Pancreas (tissue), 10 donors: ENCODE data around the gene DTD1. TPM values are rescaled to one million over a fixed set of nuclear protein-coding genes. Genes with fewer than 3 reads are reported as not detected.
A peak's percentile ranks its signal among the peaks of the same experiment; 100 is the strongest.

Source experiments
- ATAC-seq, 4 donors: fragments of 200-7000 bp; cut with Tn5 transposase; one replicate each; pipeline versions ENCODE4 v1.8.0 to v1.9.1; 2020; ENCODE audit warnings: mild to moderate bottlenecking in 4 of 4, moderate library complexity in 4 of 4
- DNase-seq, 6 donors: peaks; one replicate each; pipeline ENCODE4 v3.0.0-alpha.2; 2020
- FAIRE-seq: peaks from 2 replicates; lab custom pipeline; 2012; peaks lifted over from hg19 to GRCh38; lab: Jason Lieb, UNC
- H3K27ac ChIP-seq, 4 donors: fragments of 200-600 bp; sonication (generic); 1 replicate in 3 of 4; 2 replicates in 1 of 4; pipeline versions ENCODE4 v1.5.0 to v1.8.0; 2020
- H3K27me3 ChIP-seq, 4 donors: fragments of 200-600 bp; one replicate each; pipeline ENCODE4 v1.8.0; 2021
- H3K36me3 ChIP-seq, 3 donors: fragments of 200-600 bp; sonication (generic) in 1 of 3; one replicate each; pipeline versions ENCODE4 v1.5.0 to v1.8.0; 2020 to 2021
- H3K4me1 ChIP-seq, 3 donors: fragments of 200-600 bp; one replicate each; pipeline ENCODE4 v1.8.0; 2021
- H3K4me3 ChIP-seq, 4 donors: fragments of 200-600 bp; sonication (generic) in 2 of 4; one replicate each; pipeline versions ENCODE4 v1.5.0 to v1.8.0; 2020 to 2021
- H3K9me3 ChIP-seq, 4 donors: fragments of 200-600 bp; one replicate each; pipeline ENCODE4 v1.8.0; 2021
- CTCF ChIP-seq, 4 donors: fragments of 200-600 bp; sonication (generic) in 3 of 4; IDR thresholded peaks; one replicate each; pipeline versions ENCODE4 v1.5.0 to v1.8.0; 2021; ENCODE audit warnings: antibody characterized with exemption in 4 of 4
- WGBS, 2 donors: extraction: QIAGEN DNeasy Blood & Tissue Kit; methylation state at CpG; one replicate each; pipeline ENCODE4 v1.1.7; 2013; 5-methylcytosine and 5-hydroxymethylcytosine counted together
- intact Hi-C, 3 donors: fragments of 100-400 bp; cut with DNase I; formaldehyde crosslinking; loops; one replicate each; pipeline versions ENCODE4 v1.11.1 to v1.14.2; 2022
- polyA plus RNA-seq, 2 donors: library from polyadenylated mRNA; stranded (reverse); fragments of 200-250 nt; gene quantifications; one replicate each; pipeline ENCODE4 v1.2.3, GENCODE V29; 2013
- total RNA-seq, 6 donors: library from RNA; stranded (reverse); fragmentation: NEBNext Ultra II Directional in 4 of 6; extraction: Animal tissue kit (Norgen Biotek cat#: 25700) in 4 of 6; gene quantifications; one replicate each; pipeline versions ENCODE4 v1.2.1 to v1.2.4, GENCODE V29; 2021 to 2023
- donor health status: healthy with polysubstance abuse.
- donor health status: DM: no; HTN: no; CAD: no; lungs with moderate emphysema.
- donor health status: DM: no; HTN: no; CAD: no.
- donor health status: control.
- donor health status: control.
- donor health status: Bipolar disorder and iron deficiency.
- donor health status: DM: yes; HTN: yes; CAD: no.
- donor health status: DM: no; HTN: no; CAD: no.
- donor health status: DM: no; HTN: no; CAD: no.
- donor health status: DM: yes; HTN: yes; CAD: no.

DTD1 gene
- total and polyA plus RNA-seq, 8 donors = 7.4 to 20.6 (median 12.1) TPM

- no peak for FAIRE-seq
- no peaks in the 10 kb centered on the region for H3K36me3 ChIP-seq
- no peak overlapping the region for H3K4me3 ChIP-seq
- peak in 2 of 4 donors; percentile 65 to 68 for ATAC-seq
- intact Hi-C loops = no loop called here
- H3K27me3 ChIP-seq = no peaks in the 10 kb centered on the region
- H3K9me3 ChIP-seq = no peaks in the 10 kb centered on the region
- TF ChIP-seq CTCF (IDR thresholded peaks at IDR 0.05) = no peak
- no peak overlapping the region for H3K27ac ChIP-seq
- 58 to 60% methylated on average over 9 of the region's 9 CpGs for WGBS, 2 donors
- peak in 4 of 6 donors; percentile 7 to 64 (median 32) for DNase-seq
- no peaks in the 10 kb centered on the region for H3K4me1 ChIP-seq
Measured at GRCh38 chr20:18727032-18727508, 139.2 kb downstream of the DTD1 start.

GRCh38 chr20:18728165-18728869, 140.5 kb downstream of the DTD1 start:
- no peaks in the 10 kb centered on the region for H3K27me3 ChIP-seq
- no peak for DNase-seq
- H3K4me1 ChIP-seq = no peaks in the 10 kb centered on the region
- no peak for ATAC-seq
- no peak for FAIRE-seq
- no peak overlapping the region for H3K4me3 ChIP-seq
- no peaks in the 10 kb centered on the region for H3K9me3 ChIP-seq
- no peak overlapping the region for H3K27ac ChIP-seq
- TF ChIP-seq CTCF (IDR thresholded peaks at IDR 0.05) = no peak
- intact Hi-C loops = no loop called here
- H3K36me3 ChIP-seq = no peaks in the 10 kb centered on the region
- 62 to 71% methylated on average over 8 of the region's 8 CpGs for WGBS, 2 donors

- intact Hi-C loops = no loop called here
- 74 to 79% methylated on average over 5 of the region's 5 CpGs for WGBS, 2 donors
- no peak for ATAC-seq
- Histone ChIP-seq H3K27ac (no peak overlapping the region), H3K4me3 (no peak overlapping the region), H3K4me1 (no peaks in the 10 kb centered on the region), H3K36me3 (no peaks in the 10 kb centered on the region), H3K27me3 (no peaks in the 10 kb centered on the region), H3K9me3 (no peaks in the 10 kb centered on the region)
- FAIRE-seq = no peak
- no peak for TF ChIP-seq CTCF (IDR thresholded peaks at IDR 0.05)
- DNase-seq = no peak
Measured at GRCh38 chr20:18728870-18729224, 141.0 kb downstream of the DTD1 start.

GRCh38 chr20:18729231-18729825, 141.5 kb downstream of the DTD1 start:
- no peak for TF ChIP-seq CTCF (IDR thresholded peaks at IDR 0.05)
- no peaks in the 10 kb centered on the region for H3K27me3 ChIP-seq
- no peaks in the 10 kb centered on the region for H3K36me3 ChIP-seq
- no peak overlapping the region for H3K4me3 ChIP-seq
- ATAC-seq (no peak), DNase-seq (no peak), FAIRE-seq (no peak)
- no peaks in the 10 kb centered on the region for H3K4me1 ChIP-seq
- H3K9me3 ChIP-seq = no peaks in the 10 kb centered on the region
- WGBS, 2 donors = 88 to 91% methylated on average over 6 of the region's 6 CpGs
- intact Hi-C loops = no loop called here
- no peak overlapping the region for H3K27ac ChIP-seq

GRCh38 chr20:18731940-18732339, 144.1 kb downstream of the DTD1 start:
- WGBS, 2 donors = 91 to 95% methylated on average over 1 of the region's 1 CpG
- H3K27ac ChIP-seq = no peak overlapping the region
- FAIRE-seq (no peak), DNase-seq (no peak), ATAC-seq (no peak)
- H3K36me3 ChIP-seq = no peaks in the 10 kb centered on the region
- no peak overlapping the region for H3K4me3 ChIP-seq
- intact Hi-C loops = no loop called here
- TF ChIP-seq CTCF (IDR thresholded peaks at IDR 0.05) = no peak
- no peaks in the 10 kb centered on the region for H3K4me1 ChIP-seq
- no peaks in the 10 kb centered on the region for H3K27me3 ChIP-seq
- no peaks in the 10 kb centered on the region for H3K9me3 ChIP-seq
